Measurements from ENCODE around the gene COL16A1.

COL16A1 gene

DNA sequence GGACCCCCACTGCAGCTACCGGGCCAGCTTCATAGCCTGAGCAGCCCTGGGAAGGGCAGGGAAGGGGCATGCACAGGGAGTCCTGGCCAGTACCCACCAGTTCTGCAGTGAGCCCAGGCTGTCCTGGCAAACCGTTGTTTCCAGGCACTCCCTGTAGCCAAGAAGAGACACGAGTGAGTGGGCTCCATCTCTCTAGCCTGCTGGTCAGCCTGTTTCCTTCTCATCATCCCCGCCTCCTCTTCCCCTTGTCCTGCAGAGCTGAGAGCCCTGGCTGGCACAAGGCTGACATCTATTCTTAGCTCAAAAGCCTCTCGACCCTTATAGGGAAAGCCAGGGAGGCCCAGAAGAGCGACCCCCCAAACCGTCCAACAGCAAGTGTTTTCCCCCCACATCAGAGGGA, 28.7 kb downstream of the COL16A1 start:
- TF ChIP-seq, protein P1, sequence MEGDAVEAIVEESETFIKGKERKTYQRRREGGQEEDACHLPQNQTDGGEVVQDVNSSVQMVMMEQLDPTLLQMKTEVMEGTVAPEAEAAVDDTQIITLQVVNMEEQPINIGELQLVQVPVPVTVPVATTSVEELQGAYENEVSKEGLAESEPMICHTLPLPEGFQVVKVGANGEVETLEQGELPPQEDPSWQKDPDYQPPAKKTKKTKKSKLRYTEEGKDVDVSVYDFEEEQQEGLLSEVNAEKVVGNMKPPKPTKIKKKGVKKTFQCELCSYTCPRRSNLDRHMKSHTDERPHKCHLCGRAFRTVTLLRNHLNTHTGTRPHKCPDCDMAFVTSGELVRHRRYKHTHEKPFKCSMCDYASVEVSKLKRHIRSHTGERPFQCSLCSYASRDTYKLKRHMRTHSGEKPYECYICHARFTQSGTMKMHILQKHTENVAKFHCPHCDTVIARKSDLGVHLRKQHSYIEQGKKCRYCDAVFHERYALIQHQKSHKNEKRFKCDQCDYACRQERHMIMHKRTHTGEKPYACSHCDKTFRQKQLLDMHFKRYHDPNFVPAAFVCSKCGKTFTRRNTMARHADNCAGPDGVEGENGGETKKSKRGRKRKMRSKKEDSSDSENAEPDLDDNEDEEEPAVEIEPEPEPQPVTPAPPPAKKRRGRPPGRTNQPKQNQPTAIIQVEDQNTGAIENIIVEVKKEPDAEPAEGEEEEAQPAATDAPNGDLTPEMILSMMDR (IDR thresholded peaks at IDR 0.05; ENCODE audit: extremely low read depth, insufficient read depth, missing control alignments): no peak
- no peak for DNase-seq (ENCODE audit: low spot score)
- in situ Hi-C loops (cut with MboI; ENCODE audit: low pct_unique_long_range_greater_than_20kb, low sequenced_read_pairs, unreplicated experiment): no loop called here

DNA sequence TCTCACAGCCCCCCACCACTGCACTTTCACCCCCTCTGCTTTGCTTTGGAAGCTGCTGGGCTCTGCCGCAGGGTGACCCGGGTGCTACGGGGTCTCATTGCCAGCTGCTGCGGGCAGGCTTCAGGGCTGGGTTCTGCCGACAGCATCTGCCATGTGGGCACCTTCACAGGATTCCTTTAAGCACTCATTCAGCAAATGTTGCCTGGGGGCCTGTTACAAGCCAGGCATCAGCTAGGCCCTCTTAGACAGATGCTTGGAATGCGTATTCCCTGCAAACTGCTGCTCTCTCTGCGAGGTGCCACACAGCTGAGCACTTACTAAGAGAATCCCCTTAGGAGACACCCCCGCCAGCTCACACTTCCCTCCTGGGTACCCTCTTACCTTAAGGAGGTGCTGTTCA, 29.2 kb downstream of the COL16A1 start:
- no peak for DNase-seq (ENCODE audit: low spot score)
- TF ChIP-seq, protein P1 (IDR thresholded peaks at IDR 0.05; ENCODE audit: extremely low read depth, insufficient read depth, missing control alignments): no peak
- in situ Hi-C loops (cut with MboI; ENCODE audit: low pct_unique_long_range_greater_than_20kb, low sequenced_read_pairs, unreplicated experiment): loop anchor here (25.0 kb wide), 3 partner anchors 288 to 738 kb away; partner anchors contain the start of gene TMEM39B

DNA sequence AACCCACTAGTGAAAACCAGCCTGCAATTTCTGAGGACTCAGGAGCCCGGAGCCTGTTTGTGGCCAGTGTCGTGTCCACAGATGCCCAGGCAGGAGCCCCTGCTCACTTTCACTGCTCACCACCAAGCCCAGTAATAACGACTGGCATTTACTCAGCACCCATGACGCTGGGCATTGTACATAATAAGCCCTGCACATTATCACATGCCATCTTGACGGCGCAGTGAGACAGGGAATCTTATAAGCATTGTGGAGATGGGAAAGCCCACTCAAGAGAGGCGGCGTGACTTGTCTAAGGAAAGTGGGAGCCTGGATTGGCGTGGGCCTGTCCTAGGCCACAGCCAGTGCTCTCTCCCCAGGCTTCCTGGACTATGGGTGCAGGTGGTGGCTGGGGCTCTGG, 30.4 kb downstream of the COL16A1 start:
- TF ChIP-seq, protein P1 (IDR thresholded peaks at IDR 0.05; ENCODE audit: extremely low read depth, insufficient read depth, missing control alignments): no peak
- in situ Hi-C loops (cut with MboI; ENCODE audit: low pct_unique_long_range_greater_than_20kb, low sequenced_read_pairs, unreplicated experiment): loop anchor here (25.0 kb wide), 3 partner anchors 289 to 739 kb away; partner anchors contain the start of gene TMEM39B
- DNase-seq (ENCODE audit: low spot score): no peak

DNA sequence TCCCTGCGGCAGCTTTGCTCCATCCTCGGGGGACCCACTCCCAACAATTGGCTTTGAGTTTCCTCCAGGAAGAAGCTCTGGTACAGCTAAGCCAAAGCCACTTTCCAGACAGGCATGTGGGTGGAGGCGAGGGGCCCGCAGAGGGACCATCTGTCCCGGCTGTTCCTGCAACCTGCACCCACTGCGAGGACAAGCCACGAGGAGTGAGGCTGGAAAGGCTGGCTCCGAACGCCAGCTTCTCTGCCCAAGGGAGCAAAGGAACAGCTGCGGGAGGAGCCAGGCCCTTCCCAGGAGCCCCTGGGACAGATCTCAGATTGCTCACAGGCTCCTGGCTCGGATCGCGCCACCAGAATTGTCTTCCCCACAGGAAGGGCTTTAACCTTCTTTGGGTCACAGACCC, 30.8 kb downstream of the COL16A1 start:
- TF ChIP-seq, protein P1 (IDR thresholded peaks at IDR 0.05; ENCODE audit: extremely low read depth, insufficient read depth, missing control alignments): no peak
- DNase-seq (ENCODE audit: low spot score): no peak
- in situ Hi-C loops (cut with MboI; ENCODE audit: low pct_unique_long_range_greater_than_20kb, low sequenced_read_pairs, unreplicated experiment): loop anchor here (25.0 kb wide), 3 partner anchors 289 to 739 kb away; partner anchors contain the start of gene TMEM39B

DNA sequence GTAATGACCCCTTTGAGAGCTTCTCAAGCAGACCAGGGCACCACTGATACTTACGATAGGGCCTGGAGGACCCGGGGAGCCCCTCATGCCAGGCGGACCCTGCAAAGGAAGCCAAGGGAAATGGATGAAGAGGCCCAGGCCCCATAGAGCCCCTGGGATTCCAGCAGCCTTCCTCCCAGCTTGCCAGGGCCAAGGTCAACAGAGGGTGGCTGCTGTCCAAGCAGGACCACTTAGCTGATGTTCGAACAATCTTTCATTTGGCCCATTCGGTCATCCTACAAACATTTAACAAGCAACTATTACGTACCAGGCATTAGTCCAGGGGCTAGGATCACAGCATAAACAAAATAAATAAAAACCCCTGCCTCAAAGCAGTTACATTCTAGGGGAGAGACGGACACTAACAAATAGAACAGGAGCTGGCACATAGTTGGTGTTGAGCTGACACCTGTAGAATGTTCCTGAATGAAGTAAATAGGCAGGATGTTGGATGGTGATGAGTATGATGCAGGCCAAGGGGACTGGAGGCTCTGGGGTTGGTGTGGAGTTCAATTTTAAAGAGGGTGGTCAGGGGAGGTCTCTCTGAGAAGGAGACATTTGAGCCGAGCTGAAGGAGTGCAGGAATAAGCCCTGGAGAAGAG, 32.1 kb downstream of the COL16A1 start:
- TF ChIP-seq, protein P1 (IDR thresholded peaks at IDR 0.05; ENCODE audit: extremely low read depth, insufficient read depth, missing control alignments): no peak
- in situ Hi-C loops (cut with MboI; ENCODE audit: low pct_unique_long_range_greater_than_20kb, low sequenced_read_pairs, unreplicated experiment): loop anchor here (25.0 kb wide), 3 partner anchors 291 to 741 kb away; partner anchors contain the start of gene TMEM39B
- no peak for DNase-seq (ENCODE audit: low spot score)

DNA sequence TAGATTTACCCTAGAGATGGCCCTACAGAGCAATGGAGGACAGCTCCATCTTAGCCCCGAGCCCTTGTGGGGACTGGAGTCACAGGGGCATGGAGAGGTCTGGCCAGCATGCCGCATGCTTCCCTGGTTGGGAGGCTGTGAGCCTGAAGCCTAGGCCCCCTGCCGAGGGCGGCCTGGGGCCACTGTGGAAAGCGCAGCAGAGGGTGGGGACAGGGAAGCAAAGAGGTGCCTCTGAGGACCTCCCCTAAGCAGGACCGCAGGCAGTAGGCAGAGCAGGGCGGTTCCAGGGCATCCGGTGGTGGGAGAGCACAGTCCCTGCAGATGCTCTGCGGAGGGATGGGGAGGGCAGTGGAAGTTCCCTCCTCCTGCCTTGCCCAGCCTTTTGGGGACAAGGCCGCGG, 32.7 kb downstream of the COL16A1 start:
- no peak for DNase-seq (ENCODE audit: low spot score)
- in situ Hi-C loops (cut with MboI; ENCODE audit: low pct_unique_long_range_greater_than_20kb, low sequenced_read_pairs, unreplicated experiment): loop anchor here (25.0 kb wide), 3 partner anchors 291 to 741 kb away; partner anchors contain the start of gene TMEM39B
- TF ChIP-seq, protein P1 (IDR thresholded peaks at IDR 0.05; ENCODE audit: extremely low read depth, insufficient read depth, missing control alignments): no peak

Data from GM13977 (cell line).